ENCODE results near the gene TIMP1. TPM values are rescaled to one million over a fixed set of nuclear protein-coding genes. Genes with fewer than 3 reads are reported as not detected.

Gene TIMP1
- total RNA-seq, 1 donor from 2014 or later: 57.1 TPM

DNA sequence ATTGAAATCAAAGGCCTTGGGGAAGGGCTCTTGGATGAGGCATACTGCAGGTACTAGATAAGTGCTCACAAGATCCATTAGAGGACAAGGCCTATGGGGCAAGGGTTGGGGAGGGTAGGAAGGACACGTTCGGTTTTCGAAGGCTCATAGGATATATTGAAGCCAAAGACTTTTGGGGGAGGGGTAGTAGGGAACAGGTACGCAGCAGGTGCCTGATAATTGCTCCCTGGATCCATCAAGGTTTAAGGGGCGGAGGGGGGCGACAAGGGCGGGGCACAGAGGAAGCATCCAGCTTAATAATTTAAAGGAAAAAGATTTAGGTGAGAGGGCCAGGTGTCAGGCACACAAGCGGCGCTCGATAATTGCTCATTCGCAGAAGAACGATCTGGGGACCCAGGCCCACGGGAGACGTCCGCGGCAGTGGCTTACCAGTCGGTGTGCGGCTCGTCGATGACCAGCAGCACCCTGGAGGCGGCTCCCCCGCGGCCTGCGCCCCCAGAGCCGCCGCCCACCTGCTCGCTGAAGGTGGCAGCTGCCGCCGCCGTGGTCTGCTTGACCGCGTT, 36.8 kb downstream of the TIMP1 start:
- H3K36me3 ChIP-seq (ENCODE audit: control insufficient read depth, insufficient read depth, low read length): no peaks in the 10 kb centered on the region
- H3K4me3 ChIP-seq (ENCODE audit: low read depth, low read length): no peak overlapping the region
- no peak for DNase-seq (ENCODE audit: low read depth)
- no peak for FAIRE-seq
- TF ChIP-seq, protein P1, sequence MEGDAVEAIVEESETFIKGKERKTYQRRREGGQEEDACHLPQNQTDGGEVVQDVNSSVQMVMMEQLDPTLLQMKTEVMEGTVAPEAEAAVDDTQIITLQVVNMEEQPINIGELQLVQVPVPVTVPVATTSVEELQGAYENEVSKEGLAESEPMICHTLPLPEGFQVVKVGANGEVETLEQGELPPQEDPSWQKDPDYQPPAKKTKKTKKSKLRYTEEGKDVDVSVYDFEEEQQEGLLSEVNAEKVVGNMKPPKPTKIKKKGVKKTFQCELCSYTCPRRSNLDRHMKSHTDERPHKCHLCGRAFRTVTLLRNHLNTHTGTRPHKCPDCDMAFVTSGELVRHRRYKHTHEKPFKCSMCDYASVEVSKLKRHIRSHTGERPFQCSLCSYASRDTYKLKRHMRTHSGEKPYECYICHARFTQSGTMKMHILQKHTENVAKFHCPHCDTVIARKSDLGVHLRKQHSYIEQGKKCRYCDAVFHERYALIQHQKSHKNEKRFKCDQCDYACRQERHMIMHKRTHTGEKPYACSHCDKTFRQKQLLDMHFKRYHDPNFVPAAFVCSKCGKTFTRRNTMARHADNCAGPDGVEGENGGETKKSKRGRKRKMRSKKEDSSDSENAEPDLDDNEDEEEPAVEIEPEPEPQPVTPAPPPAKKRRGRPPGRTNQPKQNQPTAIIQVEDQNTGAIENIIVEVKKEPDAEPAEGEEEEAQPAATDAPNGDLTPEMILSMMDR (IDR thresholded peaks at IDR 0.05; ENCODE audit: insufficient read depth, low read length, severe bottlenecking): no peak
- H3K27me3 ChIP-seq (ENCODE audit: control insufficient read depth, insufficient read depth, low read length): no peaks in the 10 kb centered on the region

DNA sequence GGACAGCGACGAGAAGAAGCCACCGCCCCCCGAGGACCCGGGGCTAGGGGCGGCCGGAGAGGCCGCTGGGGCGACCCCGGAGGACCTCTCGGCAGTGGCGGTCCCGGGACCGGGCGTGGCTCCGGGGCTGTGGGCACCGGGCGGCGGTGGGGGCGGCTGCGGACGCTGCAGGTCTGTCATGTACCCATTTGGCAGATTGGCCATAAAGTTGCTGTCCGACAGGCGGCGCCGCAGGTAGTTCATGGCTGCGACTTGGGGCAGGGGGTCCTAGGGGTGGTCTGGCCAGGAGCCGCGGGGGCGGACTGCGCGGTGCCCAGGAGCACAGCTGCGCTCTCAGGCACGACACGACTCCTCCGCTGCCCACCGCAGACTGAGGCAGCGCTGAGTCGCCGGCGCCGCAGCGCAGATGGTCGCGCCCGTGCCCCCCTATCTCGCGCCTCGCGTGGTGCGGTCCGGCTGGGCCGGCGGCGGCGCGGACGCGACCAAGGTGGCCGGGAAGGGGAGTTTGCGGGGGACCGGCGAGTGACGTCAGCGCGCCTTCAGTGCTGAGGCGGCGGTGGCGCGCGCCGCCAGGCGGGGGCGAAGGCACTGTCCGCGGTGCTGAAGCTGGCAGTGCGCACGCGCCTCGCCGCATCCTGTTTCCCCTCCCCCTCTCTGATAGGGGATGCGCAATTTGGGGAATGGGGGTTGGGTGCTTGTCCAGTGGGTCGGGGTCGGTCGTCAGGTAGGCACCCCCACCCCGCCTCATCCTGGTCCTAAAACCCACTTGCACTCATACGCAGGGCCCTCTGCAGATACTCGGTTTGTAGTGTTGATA, 37.5 kb downstream of the TIMP1 start, which contains the start of gene SYN1:
Gene SYN1, minus strand, starts transcription at position 372 of the 817 bp plus-strand sequence. Its CDS starts 129 bp downstream, at position 243.
- Histone ChIP-seq H3K27me3 (ENCODE audit: control insufficient read depth, insufficient read depth, low read length) (no peaks in the 10 kb centered on the region), H3K4me3 (ENCODE audit: low read depth, low read length) (peak within 1 kb of the TSS; percentile 31), H3K36me3 (ENCODE audit: control insufficient read depth, insufficient read depth, low read length) (no peaks in the 10 kb centered on the region)
- TF ChIP-seq, protein P1 (IDR thresholded peaks at IDR 0.05; ENCODE audit: insufficient read depth, low read length, severe bottlenecking): peak; percentile 14
- DNase-seq (ENCODE audit: low read depth): peak; percentile 29
- FAIRE-seq: no peak

- TF ChIP-seq, protein P1 (IDR thresholded peaks at IDR 0.05; ENCODE audit: insufficient read depth, low read length, severe bottlenecking): no peak
- H3K36me3 ChIP-seq (ENCODE audit: control insufficient read depth, insufficient read depth, low read length): no peaks in the 10 kb centered on the region
- no peak overlapping the region for H3K4me3 ChIP-seq (ENCODE audit: low read depth, low read length)
- no peaks in the 10 kb centered on the region for H3K27me3 ChIP-seq (ENCODE audit: control insufficient read depth, insufficient read depth, low read length)
- FAIRE-seq: no peak
- no peak for DNase-seq (ENCODE audit: low read depth)
Measured at GRCh38 chrX:47620303-47620685, 38.1 kb downstream of the TIMP1 start.

GRCh38 chrX:47621851-47622250, 39.6 kb downstream of the TIMP1 start:
- Histone ChIP-seq H3K27me3 (ENCODE audit: control insufficient read depth, insufficient read depth, low read length) (no peaks in the 10 kb centered on the region), H3K4me3 (ENCODE audit: low read depth, low read length) (no peak overlapping the region), H3K36me3 (ENCODE audit: control insufficient read depth, insufficient read depth, low read length) (no peaks in the 10 kb centered on the region)
- DNase-seq (ENCODE audit: low read depth) (no peak), FAIRE-seq (no peak)
- TF ChIP-seq, protein P1 (IDR thresholded peaks at IDR 0.05; ENCODE audit: insufficient read depth, low read length, severe bottlenecking): no peak

DNA sequence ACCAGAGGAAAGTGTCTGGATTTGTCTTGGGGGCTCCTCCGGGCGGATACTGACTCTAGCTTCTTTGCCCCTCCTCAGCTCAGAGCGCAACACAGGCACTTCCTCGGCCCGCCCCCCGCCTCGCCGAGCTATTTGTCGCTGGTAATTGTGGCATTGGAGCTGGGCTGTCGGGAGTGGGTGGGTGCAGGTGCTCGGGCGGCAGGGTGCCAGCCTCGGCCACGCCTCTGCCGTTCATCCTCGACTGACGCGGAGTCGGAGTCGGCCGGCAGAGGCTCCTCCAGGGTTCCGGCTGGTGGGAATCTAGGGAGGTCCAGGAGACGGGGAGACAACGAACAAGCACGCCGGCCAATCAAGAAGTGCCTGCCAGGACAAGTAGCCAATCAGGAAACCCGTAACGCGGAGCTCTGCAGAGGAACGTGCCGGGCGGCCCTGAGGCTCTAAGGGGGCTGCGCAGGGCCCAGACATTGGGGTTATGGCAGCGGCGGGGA, 41.3 kb downstream of the TIMP1 start:
- no peaks in the 10 kb centered on the region for H3K27me3 ChIP-seq (ENCODE audit: control insufficient read depth, insufficient read depth, low read length)
- H3K4me3 ChIP-seq (ENCODE audit: low read depth, low read length): peak overlapping the region; percentile 16
- TF ChIP-seq, protein P1 (IDR thresholded peaks at IDR 0.05; ENCODE audit: insufficient read depth, low read length, severe bottlenecking): no peak
- no peaks in the 10 kb centered on the region for H3K36me3 ChIP-seq (ENCODE audit: control insufficient read depth, insufficient read depth, low read length)
- peak; percentile 52 for DNase-seq (ENCODE audit: low read depth)
- no peak for FAIRE-seq

Data from bronchial epithelial cell (primary cell).